CD14-positive monocyte (primary cell): ENCODE results near the gene KLHL3. TPM values are rescaled to one million over a fixed set of nuclear protein-coding genes. Genes with fewer than 3 reads are reported as not detected.

Experiments
- DNase-seq, 3 donors: peaks; one replicate each; pipeline ENCODE4 v3.0.0-alpha.2; 2011 to 2022
- H2AFZ ChIP-seq: 2 replicates; pipeline ENCODE4 v1.6.0; 2012; ENCODE audit warnings: mild to moderate bottlenecking, low read depth, low read length, inconsistent platforms; ENCODE audit not compliant: insufficient read depth, poor library complexity, severe bottlenecking
- H3K27ac ChIP-seq, 2 donors: 1 replicate in 1 of 2; 2 replicates in 1 of 2; pipeline ENCODE4 v1.5.1; 2012 to 2013; ENCODE audit warnings: low read length in 2 of 2, control low read depth in 1 of 2, inconsistent platforms in 1 of 2, low read depth in 1 of 2, mild to moderate bottlenecking in 1 of 2
- H3K27me3 ChIP-seq, 2 donors: one replicate each; pipeline versions ENCODE4 v1.6.0 to v1.6.1; 2011 to 2013; ENCODE audit warnings: low read length in 2 of 2; ENCODE audit not compliant: control insufficient read depth in 2 of 2, insufficient read depth in 2 of 2
- H3K36me3 ChIP-seq, 2 donors: replicated peaks in 1 of 2; 1 replicate in 1 of 2; 2 replicates in 1 of 2; pipeline versions ENCODE4 v1.5.1 to v1.6.1; 2012 to 2013; ENCODE audit warnings: low read length in 2 of 2, control low read depth in 1 of 2, inconsistent platforms in 1 of 2, mild to moderate bottlenecking in 1 of 2; ENCODE audit not compliant: insufficient read depth in 2 of 2, control insufficient read depth in 1 of 2
- H3K4me1 ChIP-seq, 2 donors: 1 replicate in 1 of 2; 2 replicates in 1 of 2; pipeline versions ENCODE4 v1.5.1 to v1.6.1; 2012 to 2013; ENCODE audit warnings: low read length in 2 of 2, control low read depth in 1 of 2, inconsistent platforms in 1 of 2, mild to moderate bottlenecking in 1 of 2, moderate library complexity in 1 of 2; ENCODE audit not compliant: insufficient read depth in 2 of 2, control insufficient read depth in 1 of 2
- H3K4me2 ChIP-seq: replicated peaks from 2 replicates; pipeline ENCODE3; 2012; ENCODE audit warnings: low read length, moderate library complexity, mild to moderate bottlenecking; ENCODE audit not compliant: poor library complexity, severe bottlenecking; ENCODE audit errors: extremely low read depth
- H3K4me3 ChIP-seq, 3 experiments: fragments of 200-600 bp in 1 of 3; sonication (generic) in 1 of 3; replicated peaks in 1 of 3; 1 replicate in 2 of 3; 2 replicates in 1 of 3; pipeline ENCODE4 v1.5.1; 2011 to 2013; ENCODE audit warnings: low read length in 3 of 3, mild to moderate bottlenecking in 3 of 3, control low read depth in 2 of 3, low read depth in 2 of 3, inconsistent platforms in 1 of 3, moderate library complexity in 1 of 3
- H3K79me2 ChIP-seq: 2 replicates; pipeline ENCODE4 v1.6.0; 2012; ENCODE audit warnings: mild to moderate bottlenecking, control low read depth, inconsistent platforms, low read length, moderate library complexity; ENCODE audit not compliant: insufficient read depth
- H3K9ac ChIP-seq: 2 replicates; pipeline ENCODE4 v1.6.0; 2017; ENCODE audit warnings: low read length, mild to moderate bottlenecking; ENCODE audit not compliant: insufficient read depth, poor library complexity, severe bottlenecking
- H3K9me3 ChIP-seq, 2 donors: replicated peaks in 1 of 2; 1 replicate in 1 of 2; 2 replicates in 1 of 2; pipeline versions ENCODE4 v1.5.1 to v1.6.1; 2012 to 2013; ENCODE audit warnings: low read length in 2 of 2, control low read depth in 1 of 2; ENCODE audit not compliant: control insufficient read depth in 1 of 2, insufficient read depth in 1 of 2
- H4K20me1 ChIP-seq: 2 replicates; pipeline ENCODE4 v1.6.0; 2012; ENCODE audit warnings: mild to moderate bottlenecking, low read length, control low read depth, moderate library complexity; ENCODE audit not compliant: insufficient read depth
- H3K27ac Mint-ChIP-seq, 7 donors: one replicate each; pipeline ENCODE4 v1.8.0; 2020; ENCODE audit warnings: mild to moderate bottlenecking in 7 of 7, mixed read lengths in 7 of 7, moderate library complexity in 6 of 7, inconsistent platforms in 2 of 7
- H3K27me3 Mint-ChIP-seq, 3 donors: one replicate each; pipeline ENCODE4 v1.8.0; 2021 to 2022; ENCODE audit warnings: low read depth in 3 of 3, mild to moderate bottlenecking in 3 of 3, mixed read lengths in 3 of 3, moderate library complexity in 3 of 3, inconsistent platforms in 1 of 3
- H3K36me3 Mint-ChIP-seq, 2 donors: one replicate each; pipeline ENCODE4 v1.8.0; 2020; ENCODE audit warnings: mixed read lengths in 2 of 2, inconsistent platforms in 1 of 2, mild to moderate bottlenecking in 1 of 2
- H3K4me1 Mint-ChIP-seq: one replicate; pipeline ENCODE4 v1.8.0; 2020; ENCODE audit warnings: mild to moderate bottlenecking, mixed read lengths
- H3K4me3 Mint-ChIP-seq, 2 donors: one replicate each; pipeline ENCODE4 v1.8.0; 2020; ENCODE audit warnings: mild to moderate bottlenecking in 2 of 2, mixed read lengths in 2 of 2, moderate library complexity in 1 of 2
- H3K9me3 Mint-ChIP-seq, 7 donors: one replicate each; pipeline ENCODE4 v1.8.0; 2020 to 2022; ENCODE audit warnings: mixed read lengths in 7 of 7, mild to moderate bottlenecking in 6 of 7, moderate library complexity in 6 of 7, inconsistent platforms in 2 of 7
- CTCF ChIP-seq: fragments of 200-600 bp; IDR thresholded peaks from one replicate; pipeline ENCODE4 v1.8.0; 2022; ENCODE audit warnings: antibody characterized with exemption, mild to moderate bottlenecking
- WGBS: methylation state at CpG from one replicate; pipeline ENCODE4 v1.1.5; 2013; ENCODE audit warnings: missing lambda C conversion rate; ENCODE audit not compliant: insufficient coverage; 5-methylcytosine and 5-hydroxymethylcytosine counted together
- intact Hi-C, 2 donors: fragments of 100-400 bp; cut with micrococcal nuclease; formaldehyde crosslinking; loops; one replicate each; pipeline versions ENCODE4 v1.15.0 to v1.15.1; 2023
- polyA plus RNA-seq, 3 donors: library from polyadenylated mRNA; depleted of rRNA in 1 of 3; unstranded in 2 of 3; stranded (reverse) in 1 of 3; fragments of 300-500 nt in 2 of 3; fragments of >200 nt in 1 of 3; fragmentation: Illumina TruSeq in 2 of 3; gene quantifications; 1 replicate in 2 of 3; 2 replicates in 1 of 3; pipeline ENCODE4 v1.2.3, GENCODE V29; 2012 to 2021

The KLHL3 gene
- polyA plus RNA-seq, 3 donors = 0.71 TPM; not detected in 2

- Mint-ChIP-seq H3K4me3 (no peak overlapping the region), H3K9me3 (peaks cover 0 to 5% (median 3%) of the 10 kb centered on the region in 7 donors), H3K36me3 (no peaks in the 10 kb centered on the region), H3K27me3 (peaks cover 0 to 2% (median 0%) of the 10 kb centered on the region in 3 donors), H3K4me1 (no peaks in the 10 kb centered on the region), H3K27ac (no peak overlapping the region)
- no peaks in the 10 kb centered on the region for H4K20me1 ChIP-seq
- H3K9ac ChIP-seq = no peak overlapping the region
- WGBS = no CpG with 5 or more reads among the region's 2 CpGs
- no peaks in the 10 kb centered on the region for H3K4me1 ChIP-seq
- H2AFZ ChIP-seq = no peak overlapping the region
- no peaks in the 10 kb centered on the region for H3K27me3 ChIP-seq
- DNase-seq = no peak
- no peak for TF ChIP-seq CTCF
- no peaks in the 10 kb centered on the region for H3K36me3 ChIP-seq
- intact Hi-C loops = no loop called here
- no peak overlapping the region for H3K27ac ChIP-seq
- H3K4me2 ChIP-seq = no peak overlapping the region
- H3K79me2 ChIP-seq = no peaks in the 10 kb centered on the region
- H3K9me3 ChIP-seq = no peaks in the 10 kb centered on the region
- no peak overlapping the region for H3K4me3 ChIP-seq
Measured at GRCh38 chr5:137689306-137689705, 46.6 kb downstream of the KLHL3 start.

- TF ChIP-seq CTCF = no peak
- Histone ChIP-seq H3K4me3 (no peak overlapping the region), H3K27ac (no peak overlapping the region), H3K4me1 (no peaks in the 10 kb centered on the region), H3K27me3 (no peaks in the 10 kb centered on the region), H3K79me2 (no peaks in the 10 kb centered on the region), H4K20me1 (no peaks in the 10 kb centered on the region), H3K9me3 (no peaks in the 10 kb centered on the region), H2AFZ (no peak overlapping the region), H3K4me2 (no peak overlapping the region), H3K9ac (no peak overlapping the region), H3K36me3 (no peaks in the 10 kb centered on the region)
- Mint-ChIP-seq H3K9me3 (peaks cover 0 to 5% (median 3%) of the 10 kb centered on the region in 7 donors), H3K36me3 (no peaks in the 10 kb centered on the region), H3K27me3 (no peaks in the 10 kb centered on the region), H3K4me3 (no peak overlapping the region), H3K27ac (no peak overlapping the region), H3K4me1 (no peaks in the 10 kb centered on the region)
- no peak for DNase-seq
- no CpG with 5 or more reads among the region's 5 CpGs for WGBS
- intact Hi-C loops = no loop called here
Measured at GRCh38 chr5:137688210-137688840, 47.6 kb downstream of the KLHL3 start.
